ENCODE results near the gene BPIFB2. TPM values are rescaled to one million over a fixed set of nuclear protein-coding genes. Genes with fewer than 3 reads are reported as not detected.

BPIFB2 gene
- total RNA-seq, 1 donor from 2014 or later: not detected

DNA sequence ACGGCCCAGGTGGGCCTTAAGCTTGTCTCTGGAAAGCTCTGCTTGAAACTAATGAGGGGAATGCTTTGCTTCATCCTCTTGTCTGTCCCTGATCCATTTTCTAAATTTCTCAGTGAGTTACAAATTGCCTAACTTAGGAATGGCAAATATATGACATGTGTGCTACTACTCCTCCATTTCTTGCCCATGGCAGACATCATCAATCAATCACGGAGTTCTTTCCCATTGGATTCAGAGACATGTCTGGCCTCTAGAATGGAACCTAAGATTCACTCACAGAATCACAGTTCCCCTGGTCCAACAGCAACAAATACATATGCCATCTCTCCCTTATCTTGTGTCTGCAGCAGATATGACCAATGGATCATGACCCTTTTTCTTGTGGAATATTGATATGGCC is 65.3 kb downstream of the BPIFB2 start:
- intact Hi-C loops (cut with DNase I): loop anchor here (10.0 kb wide), 1 partner anchor 168 kb away; no protein-coding TSS in a partner anchor
- no peak for ATAC-seq

More for the DNA sequence above, 65.3 kb downstream of the BPIFB2 start:
- DNase-seq (ENCODE audit: low spot score): no peak

Other genes starting within 250 kb of the BPIFB2 start
- gene DNMT3B, start 245.3 kb upstream of the BPIFB2 start, total RNA-seq: 2.1 TPM
- gene MAPRE1, start 187.8 kb upstream of the BPIFB2 start, total RNA-seq: 93.9 TPM
- gene EFCAB8, start 148.8 kb upstream of the BPIFB2 start, total RNA-seq: 1.1 TPM
- gene SUN5, start 3.3 kb upstream of the BPIFB2 start, total RNA-seq: not detected
- not detected for gene BPIFB6, start 23.9 kb downstream of the BPIFB2 start, total RNA-seq
- gene BPIFB3, start 46.2 kb downstream of the BPIFB2 start, total RNA-seq: not detected
- gene BPIFB4, start 71.9 kb downstream of the BPIFB2 start, total RNA-seq: not detected
- not detected for gene BPIFA2, start 160.5 kb downstream of the BPIFB2 start, total RNA-seq
- gene BPIFA3, start 209.6 kb downstream of the BPIFB2 start, total RNA-seq: not detected
- gene BPIFA1, start 228.3 kb downstream of the BPIFB2 start, total RNA-seq: not detected

All from sciatic nerve (tissue), 2 donors.